ENCODE measurements around the gene C10orf88. TPM values are rescaled to one million over a fixed set of nuclear protein-coding genes. Genes with fewer than 3 reads are reported as not detected.
A peak's percentile ranks its signal among the peaks of the same experiment; 100 is the strongest.

C10orf88 gene
- total RNA-seq, 2 experiments from 2014 or later: 12.7 to 16.0 TPM

- DNase-seq: no peak
- Mint-ChIP-seq H3K27ac (no peak overlapping the region), H3K27me3 (no peaks in the 10 kb centered on the region), H3K4me1 (peaks cover 5% of the 10 kb centered on the region), H3K9me3 (no peaks in the 10 kb centered on the region), H3K4me3 (no peak overlapping the region), H3K36me3 (ENCODE audit: low read depth) (peaks cover 2% of the 10 kb centered on the region)
- ChIA-PET POLR2A (no interaction called here), CTCF (interaction anchor here (0.7 kb wide), 1 partner anchor 32 kb away, joined by 3 read pairs; no protein-coding TSS in a partner anchor)
These were observed 32.3 kb upstream of the C10orf88 start for GRCh38 chr10:122986335-122986734.

- H3K9me3 Mint-ChIP-seq: no peaks in the 10 kb centered on the region
- H3K27me3 Mint-ChIP-seq: no peaks in the 10 kb centered on the region
- H3K4me1 Mint-ChIP-seq: peaks cover 18% of the 10 kb centered on the region
- CTCF ChIA-PET: interaction anchor here (1.6 to 1.7 kb wide), 2 partner anchors 10 to 13 kb away, joined by 5 to 6 read pairs; no protein-coding TSS in a partner anchor
- H3K27ac Mint-ChIP-seq: no peak overlapping the region
- DNase-seq: no peak
- H3K36me3 Mint-ChIP-seq (ENCODE audit: low read depth): no peaks in the 10 kb centered on the region
- no peak overlapping the region for H3K4me3 Mint-ChIP-seq
- POLR2A ChIA-PET: no interaction called here
These were observed 30.7 kb upstream of the C10orf88 start for GRCh38 chr10:122984708-122985107.

- CTCF ChIA-PET: interaction anchor here (0.6 to 1.6 kb wide), 2 partner anchors 11 to 19 kb away, joined by 5 to 6 read pairs; no protein-coding TSS in a partner anchor
- H3K9me3 Mint-ChIP-seq: no peaks in the 10 kb centered on the region
- H3K4me1 Mint-ChIP-seq: peaks cover 19% of the 10 kb centered on the region
- H3K36me3 Mint-ChIP-seq (ENCODE audit: low read depth): no peaks in the 10 kb centered on the region
- no peak overlapping the region for H3K4me3 Mint-ChIP-seq
- no peaks in the 10 kb centered on the region for H3K27me3 Mint-ChIP-seq
- POLR2A ChIA-PET: no interaction called here
- DNase-seq: no peak
- H3K27ac Mint-ChIP-seq: no peak overlapping the region
These were observed 29.9 kb upstream of the C10orf88 start for GRCh38 chr10:122983898-122984297.

GRCh38 chr10:122981066-122981464 is 27.0 kb upstream of the C10orf88 start:
- ChIA-PET CTCF (interaction anchor here (0.7 to 2.4 kb wide), 9 partner anchors 9 to 173 kb away, joined by 3 to 19 read pairs (median 4); partner anchors contain the start of genes BUB3 and C10orf88), POLR2A (interaction anchor here (1.0 kb wide), 1 partner anchor 27 kb away, joined by 3 read pairs; no protein-coding TSS in a partner anchor)
- no peak for DNase-seq
- Mint-ChIP-seq H3K27me3 (peaks cover 10% of the 10 kb centered on the region), H3K36me3 (ENCODE audit: low read depth) (no peaks in the 10 kb centered on the region), H3K4me1 (peaks cover 19% of the 10 kb centered on the region), H3K4me3 (peak overlapping the region; percentile 82), H3K27ac (peak overlapping the region; percentile 99), H3K9me3 (no peaks in the 10 kb centered on the region)

GRCh38 chr10:122980209-122981065 is 26.4 kb upstream of the C10orf88 start, which contains the start of gene PSTK:
Gene PSTK (plus strand): TSS chr10:122980401. CDS start chr10:122980480, 79 bp downstream.
- Mint-ChIP-seq H3K27me3 (peaks cover 10% of the 10 kb centered on the region), H3K9me3 (no peaks in the 10 kb centered on the region), H3K4me3 (peak within 1 kb of the TSS; percentile 82), H3K27ac (peak within 1 kb of the TSS; percentile 99), H3K4me1 (peaks cover 19% of the 10 kb centered on the region), H3K36me3 (ENCODE audit: low read depth) (no peaks in the 10 kb centered on the region)
- POLR2A ChIA-PET: interaction anchor here (1.0 kb wide), 1 partner anchor 28 kb away, joined by 3 read pairs; no protein-coding TSS in a partner anchor
- DNase-seq: peak; percentile 90
- CTCF ChIA-PET: interaction anchor here (0.6 to 2.4 kb wide), 18 partner anchors 9 to 1057 kb away, joined by 3 to 19 read pairs (median 4); partner anchors contain the start of genes BUB3 and C10orf88

GRCh38 chr10:122974543-122975064 is 20.6 kb upstream of the C10orf88 start:
- H3K36me3 Mint-ChIP-seq (ENCODE audit: low read depth): no peaks in the 10 kb centered on the region
- no peak for DNase-seq
- ChIA-PET CTCF (no interaction called here), POLR2A (no interaction called here)
- H3K27ac Mint-ChIP-seq: no peak overlapping the region
- no peaks in the 10 kb centered on the region for H3K9me3 Mint-ChIP-seq
- H3K4me3 Mint-ChIP-seq: no peak overlapping the region
- H3K4me1 Mint-ChIP-seq: peaks cover under 1% of the 10 kb centered on the region
- H3K27me3 Mint-ChIP-seq: peaks cover 10% of the 10 kb centered on the region

GRCh38 chr10:122974023-122974422 is 20.0 kb upstream of the C10orf88 start:
- H3K36me3 Mint-ChIP-seq (ENCODE audit: low read depth): peaks cover 1% of the 10 kb centered on the region
- ChIA-PET CTCF (no interaction called here), POLR2A (no interaction called here)
- no peak overlapping the region for H3K4me3 Mint-ChIP-seq
- no peak for DNase-seq
- H3K4me1 Mint-ChIP-seq: no peaks in the 10 kb centered on the region
- no peak overlapping the region for H3K27ac Mint-ChIP-seq
- peaks cover under 1% of the 10 kb centered on the region for H3K9me3 Mint-ChIP-seq
- peaks cover 10% of the 10 kb centered on the region for H3K27me3 Mint-ChIP-seq

GRCh38 chr10:122968698-122969097 is 14.7 kb upstream of the C10orf88 start:
- H3K27ac Mint-ChIP-seq: no peak overlapping the region
- H3K4me3 Mint-ChIP-seq: no peak overlapping the region
- ChIA-PET POLR2A (no interaction called here), CTCF (interaction anchor here (2.6 kb wide), 1 partner anchor 11 kb away, joined by 6 read pairs; the partner anchor contains the start of gene PSTK)
- H3K36me3 Mint-ChIP-seq (ENCODE audit: low read depth): peaks cover 5% of the 10 kb centered on the region
- peaks cover 29% of the 10 kb centered on the region for H3K9me3 Mint-ChIP-seq
- H3K4me1 Mint-ChIP-seq: no peaks in the 10 kb centered on the region
- DNase-seq: no peak
- peaks cover 24% of the 10 kb centered on the region for H3K27me3 Mint-ChIP-seq

GRCh38 chr10:122966879-122967278 is 12.9 kb upstream of the C10orf88 start:
- H3K4me1 Mint-ChIP-seq: no peaks in the 10 kb centered on the region
- H3K36me3 Mint-ChIP-seq (ENCODE audit: low read depth): peaks cover 5% of the 10 kb centered on the region
- peaks cover 29% of the 10 kb centered on the region for H3K9me3 Mint-ChIP-seq
- peaks cover 24% of the 10 kb centered on the region for H3K27me3 Mint-ChIP-seq
- POLR2A ChIA-PET: no interaction called here
- no peak for DNase-seq
- CTCF ChIA-PET: interaction anchor here (0.8 kb wide), 1 partner anchor 28 kb away, joined by 3 read pairs; no protein-coding TSS in a partner anchor
- H3K4me3 Mint-ChIP-seq: no peak overlapping the region
- no peak overlapping the region for H3K27ac Mint-ChIP-seq

- ChIA-PET POLR2A (no interaction called here), CTCF (interaction anchor here (2.5 kb wide), 1 partner anchor 17 kb away, joined by 10 read pairs; the partner anchor contains the start of gene PSTK)
- Mint-ChIP-seq H3K9me3 (peaks cover 19% of the 10 kb centered on the region), H3K4me3 (no peak overlapping the region), H3K27ac (no peak overlapping the region), H3K4me1 (no peaks in the 10 kb centered on the region), H3K27me3 (peaks cover 21% of the 10 kb centered on the region), H3K36me3 (ENCODE audit: low read depth) (peaks cover 4% of the 10 kb centered on the region)
- no peak for DNase-seq
These were observed 8.4 kb upstream of the C10orf88 start for GRCh38 chr10:122962405-122962804.

GRCh38 chr10:122957474-122957873 is 3.4 kb upstream of the C10orf88 start:
- CTCF ChIA-PET: interaction anchor here (0.8 to 5.1 kb wide), 3 partner anchors 23 to 72 kb away, joined by 3 to 16 read pairs (median 3); partner anchors contain the start of gene PSTK
- no peak overlapping the region for H3K27ac Mint-ChIP-seq

GRCh38 chr10:122955892-122956291 is 1.9 kb upstream of the C10orf88 start:
- H3K36me3 Mint-ChIP-seq (ENCODE audit: low read depth): peaks cover 17% of the 10 kb centered on the region
- ChIA-PET POLR2A (no interaction called here), CTCF (interaction anchor here (1.4 to 5.1 kb wide), 2 partner anchors 10 to 24 kb away, joined by 8 to 16 read pairs; partner anchors contain the start of gene PSTK)
- H3K4me1 Mint-ChIP-seq: peaks cover 36% of the 10 kb centered on the region
- H3K27me3 Mint-ChIP-seq: peaks cover 22% of the 10 kb centered on the region
- H3K27ac Mint-ChIP-seq: no peak overlapping the region
- H3K9me3 Mint-ChIP-seq: peaks cover 8% of the 10 kb centered on the region
- no peak for DNase-seq
- H3K4me3 Mint-ChIP-seq: no peak overlapping the region

More at GRCh38 chr10:122957474-122957873, 3.4 kb upstream of the C10orf88 start:
- Mint-ChIP-seq H3K4me3 (no peak overlapping the region), H3K27me3 (peaks cover 24% of the 10 kb centered on the region), H3K9me3 (peaks cover 8% of the 10 kb centered on the region), H3K36me3 (ENCODE audit: low read depth) (peaks cover 12% of the 10 kb centered on the region), H3K4me1 (peaks cover 28% of the 10 kb centered on the region)
- POLR2A ChIA-PET: no interaction called here
- no peak for DNase-seq

- ChIA-PET POLR2A (no interaction called here), CTCF (interaction anchor here (0.6 to 5.1 kb wide), 3 partner anchors 26 to 838 kb away, joined by 3 to 16 read pairs (median 3); partner anchors contain the start of gene PSTK)
- H3K4me1 Mint-ChIP-seq: peaks cover 41% of the 10 kb centered on the region
- H3K27me3 Mint-ChIP-seq: peaks cover 22% of the 10 kb centered on the region
- peaks cover 8% of the 10 kb centered on the region for H3K9me3 Mint-ChIP-seq
- H3K36me3 Mint-ChIP-seq (ENCODE audit: low read depth): peaks cover 22% of the 10 kb centered on the region
- peak overlapping the region; percentile 92 for H3K27ac Mint-ChIP-seq
- peak overlapping the region; percentile 86 for H3K4me3 Mint-ChIP-seq
- no peak for DNase-seq
These were observed 664 bp upstream of the C10orf88 start for GRCh38 chr10:122954731-122955050.

Measured in activated CD4-positive, alpha-beta T cell treated with anti-CD3 and anti-CD28 coated beads, Interleukin-2, amount 10 ng/mL, durations not matched to agents 7 days and 5 days (primary cell).